ENCODE data around the gene MBD5. TPM values are rescaled to one million over a fixed set of nuclear protein-coding genes. Genes with fewer than 3 reads are reported as not detected.

The MBD5 gene
- total RNA-seq, 2 donors from 2014 or later, result 20.8 to 33.5 TPM

DNA sequence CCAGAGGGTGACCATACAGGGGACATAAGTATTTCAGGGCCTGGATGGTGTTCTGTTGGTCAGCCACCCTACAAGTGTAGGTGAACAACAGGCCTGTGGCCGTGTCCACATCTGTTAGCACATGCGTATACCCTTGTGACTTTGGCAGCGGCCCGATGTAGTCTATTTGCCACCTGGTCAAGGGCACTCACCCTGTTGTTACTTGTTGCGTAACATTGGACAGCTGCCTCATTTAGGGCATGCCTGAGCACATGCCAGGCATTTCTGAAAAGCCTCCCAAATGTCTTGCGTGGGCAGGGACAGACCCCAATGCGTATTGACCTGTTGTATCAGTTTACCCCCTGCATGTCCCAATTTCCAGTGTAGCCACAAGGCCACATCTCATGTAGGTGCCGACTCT lies 235.0 kb downstream of the MBD5 start:
- H3K9me3 ChIP-seq, result no peaks in the 10 kb centered on the region
- no peak overlapping the region for H3K27ac ChIP-seq
- H3K4me1 ChIP-seq, result no peaks in the 10 kb centered on the region
- no peak for TF ChIP-seq POLR2A (IDR thresholded peaks at IDR 0.05)
- TF ChIP-seq, protein P1, sequence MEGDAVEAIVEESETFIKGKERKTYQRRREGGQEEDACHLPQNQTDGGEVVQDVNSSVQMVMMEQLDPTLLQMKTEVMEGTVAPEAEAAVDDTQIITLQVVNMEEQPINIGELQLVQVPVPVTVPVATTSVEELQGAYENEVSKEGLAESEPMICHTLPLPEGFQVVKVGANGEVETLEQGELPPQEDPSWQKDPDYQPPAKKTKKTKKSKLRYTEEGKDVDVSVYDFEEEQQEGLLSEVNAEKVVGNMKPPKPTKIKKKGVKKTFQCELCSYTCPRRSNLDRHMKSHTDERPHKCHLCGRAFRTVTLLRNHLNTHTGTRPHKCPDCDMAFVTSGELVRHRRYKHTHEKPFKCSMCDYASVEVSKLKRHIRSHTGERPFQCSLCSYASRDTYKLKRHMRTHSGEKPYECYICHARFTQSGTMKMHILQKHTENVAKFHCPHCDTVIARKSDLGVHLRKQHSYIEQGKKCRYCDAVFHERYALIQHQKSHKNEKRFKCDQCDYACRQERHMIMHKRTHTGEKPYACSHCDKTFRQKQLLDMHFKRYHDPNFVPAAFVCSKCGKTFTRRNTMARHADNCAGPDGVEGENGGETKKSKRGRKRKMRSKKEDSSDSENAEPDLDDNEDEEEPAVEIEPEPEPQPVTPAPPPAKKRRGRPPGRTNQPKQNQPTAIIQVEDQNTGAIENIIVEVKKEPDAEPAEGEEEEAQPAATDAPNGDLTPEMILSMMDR (IDR thresholded peaks at IDR 0.05), result no peak
- 72 to 90% methylated on average over 7 to 8 of the region's 8 CpGs for whole genome bisulfite sequencing, 2 donors
- no peak overlapping the region for H3K4me3 ChIP-seq
- intact Hi-C loops (cut with DNase I), result no loop called here
- no peak for DNase-seq
- no peak for ATAC-seq
- H3K27me3 ChIP-seq, result no peaks in the 10 kb centered on the region
- H3K36me3 ChIP-seq (replicated peaks in 1 of 2; ENCODE audit: insufficient read depth in 1 of 2, low read depth in 2 of 2), result no peaks in the 10 kb centered on the region

DNA sequence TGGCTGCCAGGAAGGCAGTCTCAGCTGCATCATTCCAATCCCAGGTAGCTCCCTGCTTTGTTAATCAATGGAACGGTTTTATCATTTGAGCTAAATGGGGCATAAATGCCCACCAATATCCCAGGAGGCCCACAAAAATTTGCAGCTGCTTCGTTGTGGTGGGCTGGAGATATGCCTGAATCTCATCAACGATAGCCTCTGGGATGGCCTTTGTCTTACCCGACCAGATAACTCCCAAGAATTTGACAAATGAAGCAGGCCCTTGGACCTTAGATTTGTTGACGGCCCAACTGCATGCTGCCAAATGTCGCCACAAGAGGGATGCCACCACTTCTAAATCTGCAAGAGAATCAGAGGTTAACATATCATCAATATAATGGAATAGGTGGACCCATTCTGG lies 236.4 kb downstream of the MBD5 start:
- H3K4me1 ChIP-seq, result no peaks in the 10 kb centered on the region
- no peak overlapping the region for H3K27ac ChIP-seq
- WGBS, 2 donors, result 93 to 94% methylated on average over 5 of the region's 6 CpGs
- ATAC-seq (no peak), DNase-seq (no peak)
- TF ChIP-seq POLR2A (IDR thresholded peaks at IDR 0.05), result no peak
- TF ChIP-seq, protein P1 (IDR thresholded peaks at IDR 0.05), result no peak
- H3K27me3 ChIP-seq, result no peaks in the 10 kb centered on the region
- no peaks in the 10 kb centered on the region for H3K9me3 ChIP-seq
- no peaks in the 10 kb centered on the region for H3K36me3 ChIP-seq (replicated peaks in 1 of 2; ENCODE audit: insufficient read depth in 1 of 2, low read depth in 2 of 2)
- intact Hi-C loops (cut with DNase I), result no loop called here
- H3K4me3 ChIP-seq, result no peak overlapping the region

DNA sequence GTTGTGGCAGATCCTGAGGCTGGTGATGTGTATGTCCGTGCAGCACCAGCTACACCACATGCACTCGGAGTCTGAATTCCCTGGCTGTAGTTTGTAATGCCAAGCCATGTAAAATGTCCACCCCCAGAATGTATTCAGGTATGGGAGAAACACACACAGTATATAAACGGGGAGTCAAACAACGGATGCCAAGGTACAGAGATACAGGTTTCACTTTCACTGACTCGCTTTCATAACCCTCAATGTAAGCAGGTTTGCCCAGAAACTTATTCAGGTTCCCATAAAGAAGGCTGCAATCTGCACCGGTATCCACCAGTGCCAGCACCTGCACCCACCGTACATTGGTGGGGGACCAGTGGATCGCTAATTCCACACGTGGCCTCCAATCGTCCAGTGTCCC lies 237.2 kb downstream of the MBD5 start:
- H3K9me3 ChIP-seq, result no peaks in the 10 kb centered on the region
- no peaks in the 10 kb centered on the region for H3K27me3 ChIP-seq
- WGBS, 2 donors, result 77 to 80% methylated on average over 10 of the region's 10 CpGs
- ATAC-seq, result no peak
- DNase-seq, result no peak
- no peak overlapping the region for H3K4me3 ChIP-seq
- intact Hi-C loops (cut with DNase I), result no loop called here
- no peak overlapping the region for H3K27ac ChIP-seq
- H3K4me1 ChIP-seq, result no peaks in the 10 kb centered on the region
- H3K36me3 ChIP-seq (replicated peaks in 1 of 2; ENCODE audit: insufficient read depth in 1 of 2, low read depth in 2 of 2), result no peaks in the 10 kb centered on the region
- no peak for TF ChIP-seq POLR2A (IDR thresholded peaks at IDR 0.05)
- TF ChIP-seq, protein P1 (IDR thresholded peaks at IDR 0.05), result no peak

DNA sequence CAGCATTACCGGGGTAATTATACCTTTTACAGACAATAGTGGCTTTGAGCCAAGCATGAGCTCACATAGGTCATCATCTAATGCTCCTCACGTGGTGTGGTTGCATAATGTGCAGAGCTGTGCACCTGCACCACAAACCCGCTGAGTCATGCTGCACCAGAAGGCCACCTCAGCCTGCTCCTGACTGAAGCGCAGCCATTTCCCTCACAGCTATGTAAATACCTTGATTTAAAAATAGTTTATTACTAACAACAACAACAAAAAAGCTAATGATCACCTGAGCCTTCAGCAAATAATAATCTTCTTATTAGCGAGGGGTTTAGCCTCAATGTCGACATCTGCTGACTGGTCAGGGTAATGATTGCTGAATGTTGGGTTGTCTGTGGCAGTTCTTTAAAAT lies 238.8 kb downstream of the MBD5 start:
- no peaks in the 10 kb centered on the region for H3K9me3 ChIP-seq
- H3K4me1 ChIP-seq, result no peaks in the 10 kb centered on the region
- ATAC-seq (no peak), DNase-seq (peak in 2 of 4 donors; percentile 12 to 25)
- no peaks in the 10 kb centered on the region for H3K27me3 ChIP-seq
- H3K36me3 ChIP-seq (replicated peaks in 1 of 2; ENCODE audit: insufficient read depth in 1 of 2, low read depth in 2 of 2), result no peaks in the 10 kb centered on the region
- H3K4me3 ChIP-seq, result no peak overlapping the region
- TF ChIP-seq POLR2A (IDR thresholded peaks at IDR 0.05), result no peak
- TF ChIP-seq, protein P1 (IDR thresholded peaks at IDR 0.05), result no peak
- intact Hi-C loops (cut with DNase I), result no loop called here
- 84 to 92% methylated on average over 6 of the region's 6 CpGs for WGBS, 2 donors
- H3K27ac ChIP-seq, result no peak overlapping the region

DNA sequence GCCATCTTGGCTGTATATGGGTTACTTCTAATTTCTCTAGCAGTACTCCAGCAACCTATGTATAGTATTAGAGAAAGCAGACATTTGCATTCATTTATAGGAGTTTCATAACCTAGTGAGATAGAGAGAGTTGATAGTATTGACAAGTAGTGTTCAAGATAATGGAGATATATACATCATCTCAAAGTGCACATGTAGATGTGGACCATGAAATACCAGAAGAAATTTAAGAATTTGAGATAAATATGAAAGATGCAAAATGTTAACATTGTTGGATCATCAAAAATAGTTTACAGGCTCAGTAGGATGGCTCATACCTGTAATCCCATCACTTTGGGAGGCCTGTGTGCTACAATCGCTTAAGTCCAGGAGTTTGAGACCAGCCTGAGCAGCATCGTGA lies 243.0 kb downstream of the MBD5 start:
- H3K4me1 ChIP-seq, result no peaks in the 10 kb centered on the region
- ATAC-seq, result no peak
- 88 to 95% methylated on average over 2 of the region's 2 CpGs for WGBS, 2 donors
- no peaks in the 10 kb centered on the region for H3K36me3 ChIP-seq (replicated peaks in 1 of 2; ENCODE audit: insufficient read depth in 1 of 2, low read depth in 2 of 2)
- TF ChIP-seq, protein P1 (IDR thresholded peaks at IDR 0.05), result no peak
- TF ChIP-seq POLR2A (IDR thresholded peaks at IDR 0.05), result no peak
- no peak for DNase-seq
- intact Hi-C loops (cut with DNase I), result no loop called here
- H3K4me3 ChIP-seq, result no peak overlapping the region
- H3K27ac ChIP-seq, result no peak overlapping the region
- H3K27me3 ChIP-seq, result no peaks in the 10 kb centered on the region
- no peaks in the 10 kb centered on the region for H3K9me3 ChIP-seq
